SIG-M5 treated with dmso at 0.1 percent for 504 hours (cell line): ENCODE data around the gene ZFAND3.
"Not testable (repeated sequence)": the region's sequence is repeated elsewhere in the genome, so short reads cannot be mapped to it uniquely, and the experiment has no call there.

Source experiments
- DNase-seq: peaks from one replicate; lab custom pipeline; 2025; ENCODE audit not compliant: unreplicated experiment; lab: John Stamatoyannopoulos, UW

Gene ZFAND3

DNA sequence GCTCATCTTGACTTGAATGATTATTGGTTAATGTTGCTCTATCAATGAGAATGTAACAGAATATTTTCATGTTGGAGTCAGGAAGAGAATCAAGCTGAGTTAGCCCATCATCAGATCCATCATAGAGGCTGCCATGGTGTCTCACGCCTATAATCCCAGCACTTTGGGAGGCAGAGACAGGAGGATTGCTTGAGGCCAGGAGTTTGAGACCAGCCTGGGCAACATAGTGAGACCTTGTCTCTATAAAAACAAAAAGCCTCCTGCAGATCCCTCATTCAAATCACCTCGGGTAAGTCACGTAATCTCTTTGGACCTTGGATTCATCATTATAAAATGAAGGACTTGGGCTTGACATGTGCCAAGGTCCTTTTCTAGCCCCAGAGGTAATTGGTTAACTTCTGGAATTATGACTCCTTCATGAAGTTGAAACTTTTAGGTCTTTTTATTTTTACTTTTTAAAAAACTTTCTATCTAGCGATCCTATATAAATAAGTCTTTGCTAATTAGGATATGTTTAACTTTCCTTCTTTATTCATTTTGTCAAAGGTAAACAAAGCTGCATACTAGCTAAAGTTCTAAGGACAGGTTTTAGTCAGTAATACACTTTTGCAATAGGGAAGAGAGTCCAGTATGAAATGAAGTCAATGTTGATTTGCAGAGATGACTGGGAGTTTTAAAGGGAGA lies 110.9 kb downstream of the ZFAND3 start:
- no peak for DNase-seq

DNA sequence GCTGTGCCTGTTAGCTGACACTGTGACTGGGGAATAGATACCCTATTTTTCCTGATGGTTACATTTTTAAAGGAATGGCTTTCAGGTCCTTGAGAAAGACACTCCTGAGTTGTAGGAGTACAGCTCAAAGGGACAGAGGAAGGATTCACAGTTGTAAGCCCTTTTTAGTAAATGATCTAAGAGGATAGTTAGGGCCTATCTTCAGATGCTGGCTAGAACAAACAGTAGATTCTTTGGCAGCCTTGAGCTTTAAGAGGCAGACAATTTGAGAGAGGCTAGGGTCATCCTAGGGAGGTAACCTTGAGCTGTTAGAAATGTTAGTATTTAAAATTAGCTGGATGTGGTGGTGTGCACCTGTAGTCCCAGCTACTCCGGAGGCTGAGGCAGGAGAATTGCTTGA lies 111.5 kb downstream of the ZFAND3 start:
- DNase-seq: no peak

DNA sequence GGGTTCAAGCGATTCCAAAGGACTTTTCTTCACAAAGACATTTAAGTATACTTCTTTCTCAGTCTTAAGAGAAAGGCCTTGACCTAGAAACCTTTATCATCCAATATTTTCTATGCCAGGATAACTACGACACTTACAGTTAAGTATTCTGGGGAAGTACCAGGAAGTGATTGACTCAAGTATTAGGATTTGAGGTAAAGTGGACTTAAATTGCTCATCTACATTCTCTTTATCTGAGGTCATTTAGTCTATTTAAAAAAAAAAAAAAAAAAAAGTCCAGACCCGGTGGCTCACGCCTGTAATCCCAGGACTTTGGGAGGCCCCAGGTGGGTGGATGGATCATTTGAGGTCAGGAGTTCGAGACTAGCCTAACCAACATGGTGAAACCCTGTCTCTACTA lies 114.7 kb downstream of the ZFAND3 start:
- no peak for DNase-seq

DNA sequence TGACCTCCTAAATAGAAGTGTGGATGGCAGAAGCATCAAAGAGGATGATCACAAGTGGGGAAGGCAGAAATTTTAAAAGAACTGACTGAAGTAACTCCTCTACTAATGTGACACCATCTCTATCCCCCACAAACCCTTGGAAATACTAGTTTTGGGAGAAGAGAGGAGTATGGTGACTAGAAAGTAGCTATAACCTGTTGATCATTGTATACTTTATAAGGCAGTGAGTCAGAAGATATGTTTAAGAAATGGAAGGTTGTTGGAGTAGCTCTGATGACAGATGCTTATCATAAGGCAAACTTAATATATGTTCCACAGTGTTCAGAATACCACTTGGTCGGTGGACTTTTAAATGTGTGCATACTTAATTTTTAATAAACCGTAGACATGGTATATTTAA lies 116.6 kb downstream of the ZFAND3 start:
- no peak for DNase-seq

- no peak for DNase-seq
Observed at GRCh38 chr6:37936906-37937305, 117.4 kb downstream of the ZFAND3 start.

GRCh38 chr6:37938909-37939308 lies 119.4 kb downstream of the ZFAND3 start:
- DNase-seq: no peak

DNA sequence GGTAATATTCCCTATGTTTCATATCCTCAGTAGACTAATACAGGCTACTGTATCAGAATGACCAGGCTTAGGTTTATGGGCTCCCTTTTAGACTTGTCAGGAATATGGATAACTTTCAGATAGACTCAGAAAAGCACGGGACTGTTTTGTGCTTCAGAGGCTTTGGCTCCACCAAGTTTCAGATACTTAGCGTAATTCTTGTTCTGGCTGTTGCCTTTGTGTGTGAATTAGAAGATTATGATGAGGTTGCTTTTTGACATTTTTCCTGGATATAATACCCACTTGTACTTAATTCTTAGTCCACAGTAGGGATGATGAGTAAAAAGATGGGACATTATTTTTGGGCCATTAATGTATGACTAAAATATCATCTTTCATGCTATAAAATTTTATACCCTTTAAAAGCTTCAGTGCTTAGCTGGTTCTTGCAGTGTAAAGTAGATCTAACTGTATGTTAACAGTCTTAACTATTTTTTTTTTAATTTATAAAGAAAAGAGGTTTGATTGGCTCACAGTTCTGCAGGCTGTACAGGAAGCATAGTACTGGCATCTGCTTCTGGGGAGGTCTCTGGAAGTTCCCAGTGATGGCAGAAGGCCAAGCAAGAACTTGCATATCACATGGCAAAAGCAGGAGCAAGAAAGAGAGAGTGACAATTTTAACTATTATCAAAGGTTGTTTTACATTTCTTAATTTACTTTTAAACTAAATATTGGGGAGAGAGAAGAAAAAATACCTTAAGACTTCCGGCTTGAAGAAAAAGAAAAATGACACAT lies 120.7 kb downstream of the ZFAND3 start:
- no peak for DNase-seq

- no peak for DNase-seq
Observed at GRCh38 chr6:37941871-37942270, 122.3 kb downstream of the ZFAND3 start.

DNA sequence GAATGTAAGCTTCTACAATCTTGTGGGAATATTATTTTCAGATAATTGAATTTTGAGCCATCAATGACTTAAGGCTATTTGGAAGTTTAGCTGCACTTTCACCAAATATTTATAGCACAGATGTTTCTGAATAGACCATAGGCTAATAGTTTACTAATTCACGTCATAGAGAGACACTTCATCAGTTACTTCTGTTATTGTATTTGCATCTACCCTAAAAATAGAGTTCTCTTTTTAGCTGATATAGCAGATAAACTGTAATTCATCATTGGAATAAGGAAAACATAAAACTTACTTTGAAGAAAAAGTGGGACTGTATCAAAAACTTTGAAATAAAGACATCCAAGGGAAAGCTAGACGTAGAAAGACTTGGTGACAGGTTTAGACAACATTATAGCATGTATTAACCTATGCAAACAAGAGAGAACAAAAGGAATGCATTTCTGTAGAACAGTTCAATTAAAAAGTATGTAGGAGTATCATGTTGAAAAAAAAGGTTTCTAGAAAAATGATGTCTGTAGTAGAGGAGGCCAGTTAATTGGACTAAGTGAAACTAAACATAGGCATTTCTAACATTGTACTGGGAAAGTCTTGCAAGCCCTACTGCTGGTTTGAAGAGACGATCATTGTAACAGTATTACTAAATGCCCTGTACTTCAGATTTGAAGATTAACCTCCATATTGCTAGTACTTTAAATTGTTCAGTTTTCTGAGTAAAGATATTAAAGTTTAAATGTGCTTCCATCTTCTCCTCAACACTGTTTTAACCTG lies 123.3 kb downstream of the ZFAND3 start:
- DNase-seq: no peak

GRCh38 chr6:37943436-37944058 lies 124.0 kb downstream of the ZFAND3 start:
- DNase-seq: no peak

- DNase-seq: no peak
Observed at GRCh38 chr6:37946057-37946456, 126.5 kb downstream of the ZFAND3 start.

DNA sequence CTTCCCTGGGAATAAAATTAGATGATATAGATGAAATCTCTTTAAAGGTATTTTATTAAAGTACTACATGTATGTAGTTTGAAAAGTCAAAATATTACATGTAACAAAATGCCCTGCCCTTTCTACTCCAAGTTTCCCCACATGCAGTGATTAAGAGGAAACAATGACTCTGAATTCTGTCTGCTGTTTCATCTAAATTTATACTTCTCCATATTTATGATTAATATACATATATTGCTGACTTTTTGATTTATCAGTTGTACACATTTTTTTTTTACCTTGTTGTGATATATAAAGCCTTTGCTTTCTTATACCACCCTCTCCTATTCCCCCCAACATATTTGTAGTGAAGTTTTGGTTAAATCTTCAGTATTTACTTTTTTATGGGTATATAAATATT lies 127.9 kb downstream of the ZFAND3 start:
- DNase-seq: no peak

DNA sequence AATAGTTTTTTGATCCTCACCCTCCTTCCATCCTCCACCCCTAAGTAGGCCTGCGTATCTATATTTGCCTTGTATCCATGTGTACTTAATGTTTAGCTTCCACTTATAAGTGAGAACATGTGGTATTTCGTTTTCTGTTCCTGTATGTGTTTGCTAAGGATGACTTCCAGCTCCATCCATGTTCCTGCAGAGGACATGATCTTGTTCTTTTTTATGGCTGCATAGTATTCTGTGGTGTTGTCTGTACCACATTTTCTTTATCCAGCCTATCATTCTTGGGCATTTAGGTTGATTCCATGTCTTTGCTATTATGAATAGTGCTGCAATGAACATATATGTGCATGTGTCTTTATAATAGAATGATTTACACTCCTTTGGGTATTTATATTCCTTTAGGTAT lies 129.1 kb downstream of the ZFAND3 start:
- DNase-seq: not testable (repeated sequence)

DNA sequence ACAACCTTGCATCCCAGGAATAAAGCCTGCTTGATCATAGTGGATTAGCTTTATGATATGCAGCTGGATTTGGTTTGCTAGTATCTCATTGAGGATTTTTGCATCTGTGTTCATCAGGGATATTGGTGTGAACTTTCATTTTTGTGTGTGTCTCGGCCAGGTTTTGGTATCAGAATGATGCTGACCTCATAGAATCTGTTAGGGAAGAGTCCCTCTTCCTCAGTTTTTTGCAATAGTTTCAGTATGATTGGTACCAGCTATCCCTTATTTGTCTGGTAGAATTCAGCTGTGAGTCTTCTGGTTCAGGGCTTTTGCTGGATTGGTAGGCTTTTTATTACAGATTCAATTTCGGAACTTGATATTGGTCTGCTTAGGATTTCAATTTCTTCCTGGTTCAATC lies 132.5 kb downstream of the ZFAND3 start:
- DNase-seq: no peak

DNA sequence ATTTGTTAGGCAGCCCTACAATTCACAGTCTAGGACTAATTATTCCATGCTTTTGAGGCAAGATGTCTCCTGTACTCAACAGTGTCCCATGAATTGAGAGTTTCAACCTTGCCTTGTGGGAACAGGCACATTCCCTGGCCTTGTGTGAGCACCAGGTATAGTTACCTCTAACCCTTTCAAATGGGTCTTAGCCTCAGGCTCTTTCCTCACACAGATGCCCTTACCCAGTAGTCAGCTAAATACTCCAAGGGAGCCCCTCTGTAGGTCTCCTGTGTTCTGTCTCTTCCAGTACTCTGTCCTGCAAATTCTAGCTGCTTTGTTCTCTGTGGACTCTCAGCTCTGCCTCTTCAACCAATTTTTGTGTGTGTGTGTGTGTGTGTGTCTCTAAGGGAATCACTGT lies 135.3 kb downstream of the ZFAND3 start:
- no peak for DNase-seq

DNA sequence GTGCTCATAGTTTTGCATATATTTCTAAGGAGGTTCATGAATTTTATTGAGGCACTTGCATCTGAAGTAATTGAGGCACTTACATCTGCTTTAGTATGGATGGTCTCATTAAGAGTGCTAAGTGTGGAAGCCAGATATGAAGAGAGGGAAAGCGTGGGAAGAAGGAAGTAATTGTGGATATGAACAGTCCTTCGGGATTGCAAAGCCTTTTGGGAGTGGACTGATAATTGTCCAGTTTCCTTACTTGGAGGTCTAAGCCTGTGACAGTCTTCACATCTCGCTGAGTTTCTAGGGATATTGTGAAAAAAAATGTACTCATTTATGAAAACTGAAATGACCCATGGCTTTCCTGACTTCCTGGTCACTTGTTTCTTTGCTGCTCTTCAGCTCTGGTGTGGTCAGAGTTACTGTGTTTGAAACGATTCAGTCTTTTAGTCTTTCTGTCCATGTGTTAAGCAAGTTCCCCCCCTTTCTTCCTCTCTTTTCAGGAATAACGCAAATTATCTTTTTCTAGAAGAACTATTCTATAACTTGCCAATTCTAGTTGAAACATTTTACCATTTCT lies 137.3 kb downstream of the ZFAND3 start:
- no peak for DNase-seq

DNA sequence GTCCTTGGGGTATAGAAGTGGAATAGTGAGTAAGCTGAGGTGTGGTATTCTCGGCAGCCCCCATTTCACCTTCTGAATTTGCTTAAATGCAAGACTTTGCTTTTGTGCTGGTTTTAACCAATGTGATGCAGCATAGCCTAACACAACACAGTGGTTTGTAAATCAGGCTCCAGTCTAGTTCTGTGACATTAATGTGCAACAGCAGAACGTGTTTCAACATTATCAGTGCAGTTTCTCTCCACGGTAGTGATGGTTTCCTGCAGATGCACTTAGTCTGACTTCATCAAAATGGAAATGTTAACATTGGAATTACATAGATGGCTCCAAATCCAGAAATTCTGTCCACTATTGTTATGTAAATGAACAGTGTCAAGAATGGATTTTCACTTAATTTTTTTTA lies 139.5 kb downstream of the ZFAND3 start:
- no peak for DNase-seq

DNA sequence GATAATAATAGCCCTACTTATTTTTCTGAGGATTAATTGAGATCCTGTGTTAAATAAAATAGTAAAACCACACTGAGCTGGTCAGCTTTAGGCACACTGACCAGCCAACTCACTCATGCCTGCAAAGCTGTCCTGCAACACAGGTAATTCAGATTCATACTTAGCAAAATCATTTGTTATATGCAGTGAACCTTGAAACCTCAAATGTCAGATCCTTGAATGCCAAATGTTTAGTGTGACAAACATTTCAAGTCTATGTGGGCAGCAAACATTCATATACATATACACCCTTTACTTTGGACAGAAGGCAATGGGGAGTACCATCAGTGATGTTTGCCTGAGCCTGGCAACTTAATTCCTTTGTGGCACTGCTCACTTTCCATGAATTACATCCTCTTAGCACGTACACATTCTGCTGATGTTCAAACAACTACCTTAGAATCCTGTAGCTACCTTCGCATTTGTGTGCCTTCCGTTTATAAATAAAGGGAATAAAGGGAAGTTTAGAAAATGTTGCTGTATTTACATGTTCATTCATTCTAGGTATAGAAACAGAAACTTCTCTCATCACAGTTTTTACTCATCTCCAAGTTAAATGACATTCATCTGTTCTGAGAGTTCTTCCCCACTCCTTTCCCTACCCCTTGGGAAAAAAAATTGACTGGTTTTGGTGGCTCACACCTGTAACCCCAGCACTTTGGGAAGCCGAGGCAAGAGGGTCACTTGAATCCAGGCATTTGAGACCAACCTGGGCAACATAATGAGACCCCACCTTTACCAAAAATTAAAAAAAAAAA lies 140.8 kb downstream of the ZFAND3 start:
- DNase-seq: no peak

- not testable (repeated sequence) for DNase-seq
Observed at GRCh38 chr6:37962481-37963080, 143.1 kb downstream of the ZFAND3 start.
